Measurements from ENCODE around the gene WDR43. TPM values are rescaled to one million over a fixed set of nuclear protein-coding genes. Genes with fewer than 3 reads are reported as not detected.

Gene WDR43
- total RNA-seq, 1 donor = 79.3 TPM

- Histone ChIP-seq H4K20me1 (ENCODE audit: insufficient read depth, low read length) (no peaks in the 10 kb centered on the region), H3K36me3 (ENCODE audit: insufficient read depth, low read length) (no peaks in the 10 kb centered on the region), H3K79me2 (ENCODE audit: insufficient read depth, low read length) (no peaks in the 10 kb centered on the region), H3K27me3 (ENCODE audit: insufficient read depth, low read length) (peaks cover under 1% of the 10 kb centered on the region), H3K4me2 (ENCODE audit: insufficient read depth, low read length) (no peak overlapping the region), H3K27ac (ENCODE audit: low read depth, low read length) (no peak overlapping the region), H3K9me3 (ENCODE audit: low read depth, low read length) (no peaks in the 10 kb centered on the region), H3K4me3 (ENCODE audit: insufficient read depth, low read length) (no peak overlapping the region), H2AFZ (ENCODE audit: low read length) (no peak overlapping the region), H3K4me1 (ENCODE audit: insufficient read depth, low read length) (no peaks in the 10 kb centered on the region)
- no peak for TF ChIP-seq CTCF (IDR thresholded peaks at IDR 0.05; ENCODE audit: extremely low read depth, low read depth, low read length)
- DNase-seq (ENCODE audit: insufficient read length, low spot score, missing footprints) = peak; percentile 34
Measured at GRCh38 chr2:28979041-28979440, 84.6 kb downstream of the WDR43 start.

GRCh38 chr2:28979576-28980366 lies 85.3 kb downstream of the WDR43 start:
- Histone ChIP-seq H3K27ac (ENCODE audit: low read depth, low read length) (no peak overlapping the region), H3K4me1 (ENCODE audit: insufficient read depth, low read length) (no peaks in the 10 kb centered on the region), H3K27me3 (ENCODE audit: insufficient read depth, low read length) (peaks cover 2% of the 10 kb centered on the region), H3K79me2 (ENCODE audit: insufficient read depth, low read length) (no peaks in the 10 kb centered on the region), H2AFZ (ENCODE audit: low read length) (no peak overlapping the region), H3K4me3 (ENCODE audit: insufficient read depth, low read length) (no peak overlapping the region), H3K36me3 (ENCODE audit: insufficient read depth, low read length) (no peaks in the 10 kb centered on the region), H4K20me1 (ENCODE audit: insufficient read depth, low read length) (no peaks in the 10 kb centered on the region), H3K9me3 (ENCODE audit: low read depth, low read length) (no peaks in the 10 kb centered on the region), H3K4me2 (ENCODE audit: insufficient read depth, low read length) (no peak overlapping the region)
- TF ChIP-seq CTCF (IDR thresholded peaks at IDR 0.05; ENCODE audit: extremely low read depth, low read depth, low read length) = no peak
- DNase-seq (ENCODE audit: insufficient read length, low spot score, missing footprints) = peak; percentile 34

GRCh38 chr2:28980368-28981015 lies 86.0 kb downstream of the WDR43 start:
- no peaks in the 10 kb centered on the region for H3K36me3 ChIP-seq (ENCODE audit: insufficient read depth, low read length)
- H3K79me2 ChIP-seq (ENCODE audit: insufficient read depth, low read length) = no peaks in the 10 kb centered on the region
- no peak overlapping the region for H3K4me3 ChIP-seq (ENCODE audit: insufficient read depth, low read length)
- DNase-seq (ENCODE audit: insufficient read length, low spot score, missing footprints) = peak; percentile 30
- H3K27me3 ChIP-seq (ENCODE audit: insufficient read depth, low read length) = peaks cover 2% of the 10 kb centered on the region
- no peak overlapping the region for H2AFZ ChIP-seq (ENCODE audit: low read length)
- no peak overlapping the region for H3K27ac ChIP-seq (ENCODE audit: low read depth, low read length)
- H3K4me1 ChIP-seq (ENCODE audit: insufficient read depth, low read length) = no peaks in the 10 kb centered on the region
- H4K20me1 ChIP-seq (ENCODE audit: insufficient read depth, low read length) = no peaks in the 10 kb centered on the region
- no peaks in the 10 kb centered on the region for H3K9me3 ChIP-seq (ENCODE audit: low read depth, low read length)
- no peak overlapping the region for H3K4me2 ChIP-seq (ENCODE audit: insufficient read depth, low read length)
- TF ChIP-seq CTCF (IDR thresholded peaks at IDR 0.05; ENCODE audit: extremely low read depth, low read depth, low read length) = no peak

- H3K79me2 ChIP-seq (ENCODE audit: insufficient read depth, low read length) = no peaks in the 10 kb centered on the region
- no peak within 1 kb of the TSS for H2AFZ ChIP-seq (ENCODE audit: low read length)
- no peaks in the 10 kb centered on the region for H3K4me1 ChIP-seq (ENCODE audit: insufficient read depth, low read length)
- H3K4me3 ChIP-seq (ENCODE audit: insufficient read depth, low read length) = no peak within 1 kb of the TSS
- peak; percentile 89 for DNase-seq (ENCODE audit: insufficient read length, low spot score, missing footprints)
- H3K4me2 ChIP-seq (ENCODE audit: insufficient read depth, low read length) = no peak within 1 kb of the TSS
- no peak for TF ChIP-seq CTCF (IDR thresholded peaks at IDR 0.05; ENCODE audit: extremely low read depth, low read depth, low read length)
- no peaks in the 10 kb centered on the region for H4K20me1 ChIP-seq (ENCODE audit: insufficient read depth, low read length)
- no peak within 1 kb of the TSS for H3K27ac ChIP-seq (ENCODE audit: low read depth, low read length)
- H3K9me3 ChIP-seq (ENCODE audit: low read depth, low read length) = no peaks in the 10 kb centered on the region
- H3K36me3 ChIP-seq (ENCODE audit: insufficient read depth, low read length) = no peaks in the 10 kb centered on the region
- H3K27me3 ChIP-seq (ENCODE audit: insufficient read depth, low read length) = peaks cover 2% of the 10 kb centered on the region
Measured at GRCh38 chr2:28981016-28981441, 86.6 kb downstream of the WDR43 start, which contains the start of gene TOGARAM2. Gene TOGARAM2, plus strand, starts transcription at chr2:28981298. Its CDS starts 13,537 bp downstream, at chr2:28994835.

Data from osteoblast (primary cell).